GM23338 (cell line): Measurements from ENCODE around the gene CEP135. TPM values are rescaled to one million over a fixed set of nuclear protein-coding genes. Genes with fewer than 3 reads are reported as not detected.

Experiments
- ATAC-seq: fragments of 200-7000 bp; cut with Tn5 transposase; 3 replicates; pipeline ENCODE4 v1.9.1; 2020
- DNase-seq: peaks from one replicate; pipeline ENCODE4 v3.0.0-alpha.2; 2015; ENCODE audit warnings: low spot score
- H2AFZ ChIP-seq: fragments of 200-600 bp; sonication (generic); 2 replicates; pipeline ENCODE4 v1.8.0; 2016; ENCODE audit warnings: antibody characterized with exemption, mild to moderate bottlenecking, moderate library complexity
- H3F3A ChIP-seq: fragments of 200-600 bp; sonication (generic); replicated peaks from 2 replicates; pipeline ENCODE4 v1.8.0; 2017; ENCODE audit warnings: antibody characterized with exemption, mixed run types, low read depth
- H3K27ac ChIP-seq: fragments of 200-600 bp; sonication (generic); 2 replicates; pipeline ENCODE4 v1.6.1; 2016; ENCODE audit warnings: low read depth
- H3K27me3 ChIP-seq: fragments of 200-600 bp; sonication (generic); 2 replicates; pipeline ENCODE4 v1.8.0; 2016; ENCODE audit warnings: mild to moderate bottlenecking, mixed run types, moderate library complexity; ENCODE audit not compliant: insufficient read depth
- H3K36me3 ChIP-seq: fragments of 200-600 bp; sonication (generic); 2 replicates; pipeline ENCODE4 v1.8.0; 2016; ENCODE audit warnings: mild to moderate bottlenecking; ENCODE audit not compliant: insufficient read depth
- H3K4me1 ChIP-seq: fragments of 200-600 bp; sonication (generic); 2 replicates; pipeline ENCODE4 v1.8.0; 2016; ENCODE audit warnings: mild to moderate bottlenecking, moderate library complexity; ENCODE audit not compliant: insufficient read depth
- H3K4me2 ChIP-seq: fragments of 200-600 bp; sonication (generic); 2 replicates; pipeline ENCODE4 v1.7.1; 2017; ENCODE audit warnings: mixed run types
- H3K4me3 ChIP-seq: fragments of 200-600 bp; sonication (generic); 2 replicates; pipeline ENCODE4 v1.6.1; 2016; ENCODE audit warnings: mixed run types
- H3K79me2 ChIP-seq: fragments of 200-600 bp; sonication (generic); replicated peaks from 2 replicates; pipeline ENCODE4 v1.8.0; 2017; ENCODE audit warnings: mild to moderate bottlenecking; ENCODE audit not compliant: insufficient read depth
- H3K9me2 ChIP-seq: fragments of 200-600 bp; sonication (generic); 2 replicates; pipeline ENCODE4 v1.8.0; 2017; ENCODE audit not compliant: insufficient read depth
- H4K20me1 ChIP-seq: fragments of 200-600 bp; sonication (generic); replicated peaks from 2 replicates; pipeline ENCODE4 v1.8.0; 2017; ENCODE audit warnings: mild to moderate bottlenecking; ENCODE audit not compliant: insufficient read depth
- H3K27ac Mint-ChIP-seq: 2 replicates; pipeline ENCODE4 v1.8.0; 2020; ENCODE audit warnings: inconsistent platforms, mild to moderate bottlenecking, moderate library complexity, mixed read lengths
- H3K27me3 Mint-ChIP-seq: 3 replicates; pipeline ENCODE4 v1.8.0; 2022; ENCODE audit warnings: low read depth, mild to moderate bottlenecking, moderate library complexity, mixed read lengths, inconsistent platforms; ENCODE audit not compliant: insufficient read depth, poor library complexity
- H3K36me3 Mint-ChIP-seq: 3 replicates; pipeline ENCODE4 v1.8.0; 2021; ENCODE audit warnings: low read depth, mild to moderate bottlenecking, inconsistent platforms, moderate library complexity, mixed read lengths
- H3K4me1 Mint-ChIP-seq: 3 replicates; pipeline ENCODE4 v1.8.0; 2020; ENCODE audit warnings: mild to moderate bottlenecking, inconsistent platforms, mixed read lengths
- H3K4me3 Mint-ChIP-seq: 3 replicates; pipeline ENCODE4 v1.8.0; 2021; ENCODE audit warnings: moderate library complexity, mild to moderate bottlenecking, inconsistent platforms, mixed read lengths
- H3K9me3 Mint-ChIP-seq: 3 replicates; pipeline ENCODE4 v1.8.0; 2020; ENCODE audit warnings: moderate library complexity, mild to moderate bottlenecking, inconsistent platforms, mixed read lengths
- CREB1 ChIP-seq: fragments of 250-450 bp; sonication (Bioruptor Pico); IDR thresholded peaks from 2 replicates; pipeline ENCODE4 v1.5.0; 2020; ENCODE audit warnings: low read depth, mild to moderate bottlenecking, moderate library complexity
- EZH2phosphoT487 ChIP-seq: fragments of 200-600 bp; sonication (generic); IDR thresholded peaks from one replicate; pipeline ENCODE4 v1.8.1; 2018; ENCODE audit warnings: antibody characterized with exemption; ENCODE audit not compliant: unreplicated experiment
- JUNB ChIP-seq: IDR thresholded peaks from one replicate; pipeline ENCODE4 v1.6.1; 2016; ENCODE audit warnings: antibody characterized with exemption; ENCODE audit not compliant: unreplicated experiment
- NANOG ChIP-seq: IDR thresholded peaks from 2 replicates; pipeline ENCODE4 v1.6.1; 2016; ENCODE audit warnings: antibody characterized with exemption, borderline replicate concordance
- POLR2AphosphoS5 ChIP-seq: IDR thresholded peaks from 2 replicates; pipeline ENCODE4 v1.6.1; 2016; ENCODE audit warnings: antibody characterized with exemption, low read depth
- ZNF114 ChIP-seq: fragments of 250-450 bp; sonication (Bioruptor Pico); IDR thresholded peaks from 2 replicates; pipeline ENCODE4 v1.5.0; 2020; ENCODE audit warnings: mild to moderate bottlenecking, moderate library complexity
- ZNF331 ChIP-seq: fragments of 250-450 bp; sonication (Bioruptor Pico); IDR thresholded peaks from 2 replicates; pipeline ENCODE4 v1.5.0; 2020; ENCODE audit warnings: low read depth, mild to moderate bottlenecking, moderate library complexity
- polyA plus RNA-seq: library from polyadenylated mRNA; unstranded; fragments of >200 nt; fragmentation: Nextera tagmentation; extraction: Ambion mirVana; gene quantifications from 2 replicates; pipeline ENCODE4 v1.2.1, GENCODE V29; 2016
- total RNA-seq: library from RNA; depleted of rRNA; stranded (reverse); fragments of >200 nt; shearing (Covaris generic); gene quantifications from 2 replicates; pipeline ENCODE4 v1.2.3, GENCODE V29; 2014
- TF ChIP-seq, protein P1 (sequence below): fragments of 250-450 bp; sonication (Bioruptor Pico); IDR thresholded peaks from 2 replicates; pipeline ENCODE4 v1.5.0; 2020; ENCODE audit warnings: mild to moderate bottlenecking, moderate library complexity
- TF ChIP-seq, protein P2 (sequence below): IDR thresholded peaks from one replicate; pipeline ENCODE4 v1.6.1; 2018; ENCODE audit warnings: antibody characterized with exemption; ENCODE audit not compliant: unreplicated experiment
- TF ChIP-seq, protein P3 (sequence below): IDR thresholded peaks from 2 replicates; pipeline ENCODE4 v1.6.1; 2016; ENCODE audit warnings: antibody characterized with exemption

CEP135 gene
- total and polyA plus RNA-seq, 2 experiments from 2014 or later, result 11.8 to 15.7 TPM

DNA sequence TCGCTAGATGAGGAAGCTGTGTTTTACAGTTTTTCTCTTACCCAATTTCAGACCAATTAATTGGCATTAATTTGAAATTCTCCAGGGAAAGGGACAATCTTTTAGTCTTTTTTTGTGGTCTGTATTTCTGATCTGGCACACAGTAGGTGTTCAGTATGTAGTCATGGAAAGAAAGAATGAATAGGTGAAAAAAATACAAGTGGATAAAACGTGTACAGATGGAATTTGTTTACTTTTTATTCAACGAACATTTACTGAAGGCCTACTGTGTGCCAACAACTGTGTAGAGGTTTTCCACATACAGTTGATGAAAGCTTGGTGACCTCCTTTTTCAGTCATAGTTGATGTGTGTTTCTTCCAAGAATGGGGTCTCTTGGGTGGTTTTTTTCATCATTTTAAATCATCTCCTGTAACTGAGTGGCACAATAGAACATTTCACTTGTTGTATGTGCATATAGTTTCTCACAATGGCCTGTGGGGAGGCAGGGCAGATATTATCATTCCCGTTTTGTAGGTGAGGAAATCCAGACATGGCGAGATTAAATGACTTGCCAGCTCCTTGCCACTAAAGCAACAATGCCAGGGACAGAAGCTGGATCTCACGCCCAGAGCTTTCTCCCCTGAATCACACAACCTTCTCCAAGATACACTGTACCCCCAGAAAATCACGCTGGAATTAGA lies 102.4 kb downstream of the CEP135 start:
- Histone ChIP-seq H3K36me3 (no peaks in the 10 kb centered on the region), H4K20me1 (no peaks in the 10 kb centered on the region), H3K27ac (no peak overlapping the region), H3K9me2 (no peaks in the 10 kb centered on the region), H3K4me2 (no peak overlapping the region), H3F3A (no peaks in the 10 kb centered on the region; the same call in 1 of the 2 replicates), H3K79me2 (peaks cover 22% of the 10 kb centered on the region; the same call in 1 of the 2 replicates), H3K27me3 (peaks cover 3% of the 10 kb centered on the region; the same call in 1 of the 2 replicates), H2AFZ (no peak overlapping the region), H3K4me1 (peaks cover 39% of the 10 kb centered on the region), H3K4me3 (no peak overlapping the region)
- Mint-ChIP-seq H3K9me3 (no peaks in the 10 kb centered on the region), H3K4me1 (peaks cover 44% of the 10 kb centered on the region), H3K27ac (no peak overlapping the region), H3K36me3 (no peaks in the 10 kb centered on the region), H3K4me3 (0 out of 3 replicates have a peak overlapping the region, but pooled peaks have one; percentile 79), H3K27me3 (peaks cover 7% of the 10 kb centered on the region)
- no peak for ATAC-seq
- no peak for TF ChIP-seq POLR2AphosphoS5
- no peak for TF ChIP-seq EZH2phosphoT487
- TF ChIP-seq NANOG, result no peak
- no peak for TF ChIP-seq ZNF331
- no peak for TF ChIP-seq CREB1 (CRISPR knock-in tag)
- no peak for DNase-seq

DNA sequence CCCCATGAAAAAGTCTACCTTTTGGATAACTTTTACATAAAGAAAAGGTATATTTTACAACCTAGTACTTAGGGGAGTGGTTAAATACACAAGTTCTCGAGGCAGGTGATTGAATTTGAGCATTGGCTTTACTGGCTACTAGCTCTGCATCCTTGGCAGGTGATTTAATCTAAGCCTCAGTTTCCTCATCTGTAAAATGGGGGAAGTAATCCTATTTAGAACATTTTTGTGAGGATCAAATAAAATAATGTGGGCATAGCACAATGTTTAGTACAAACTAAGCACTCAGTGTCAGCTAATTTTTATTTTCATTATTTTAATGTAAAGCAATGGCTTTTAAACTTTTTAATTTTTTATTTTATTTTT lies 102.9 kb downstream of the CEP135 start:
- Histone ChIP-seq H4K20me1 (no peaks in the 10 kb centered on the region), H3F3A (no peaks in the 10 kb centered on the region), H3K27me3 (peaks cover 3% of the 10 kb centered on the region; the same call in 1 of the 2 replicates), H3K4me2 (no peak overlapping the region), H3K27ac (no peak overlapping the region), H2AFZ (no peak overlapping the region), H3K4me1 (peaks cover 39% of the 10 kb centered on the region), H3K4me3 (no peak overlapping the region), H3K36me3 (no peaks in the 10 kb centered on the region), H3K9me2 (no peaks in the 10 kb centered on the region), H3K79me2 (peaks cover 27% of the 10 kb centered on the region; the same call in 1 of the 2 replicates)
- Mint-ChIP-seq H3K27ac (no peak overlapping the region), H3K27me3 (peaks cover 7% of the 10 kb centered on the region), H3K36me3 (no peaks in the 10 kb centered on the region), H3K4me3 (no peak overlapping the region), H3K4me1 (peaks cover 47% of the 10 kb centered on the region), H3K9me3 (no peaks in the 10 kb centered on the region)
- DNase-seq, result no peak
- no peak for ATAC-seq
- TF ChIP-seq, protein P1, sequence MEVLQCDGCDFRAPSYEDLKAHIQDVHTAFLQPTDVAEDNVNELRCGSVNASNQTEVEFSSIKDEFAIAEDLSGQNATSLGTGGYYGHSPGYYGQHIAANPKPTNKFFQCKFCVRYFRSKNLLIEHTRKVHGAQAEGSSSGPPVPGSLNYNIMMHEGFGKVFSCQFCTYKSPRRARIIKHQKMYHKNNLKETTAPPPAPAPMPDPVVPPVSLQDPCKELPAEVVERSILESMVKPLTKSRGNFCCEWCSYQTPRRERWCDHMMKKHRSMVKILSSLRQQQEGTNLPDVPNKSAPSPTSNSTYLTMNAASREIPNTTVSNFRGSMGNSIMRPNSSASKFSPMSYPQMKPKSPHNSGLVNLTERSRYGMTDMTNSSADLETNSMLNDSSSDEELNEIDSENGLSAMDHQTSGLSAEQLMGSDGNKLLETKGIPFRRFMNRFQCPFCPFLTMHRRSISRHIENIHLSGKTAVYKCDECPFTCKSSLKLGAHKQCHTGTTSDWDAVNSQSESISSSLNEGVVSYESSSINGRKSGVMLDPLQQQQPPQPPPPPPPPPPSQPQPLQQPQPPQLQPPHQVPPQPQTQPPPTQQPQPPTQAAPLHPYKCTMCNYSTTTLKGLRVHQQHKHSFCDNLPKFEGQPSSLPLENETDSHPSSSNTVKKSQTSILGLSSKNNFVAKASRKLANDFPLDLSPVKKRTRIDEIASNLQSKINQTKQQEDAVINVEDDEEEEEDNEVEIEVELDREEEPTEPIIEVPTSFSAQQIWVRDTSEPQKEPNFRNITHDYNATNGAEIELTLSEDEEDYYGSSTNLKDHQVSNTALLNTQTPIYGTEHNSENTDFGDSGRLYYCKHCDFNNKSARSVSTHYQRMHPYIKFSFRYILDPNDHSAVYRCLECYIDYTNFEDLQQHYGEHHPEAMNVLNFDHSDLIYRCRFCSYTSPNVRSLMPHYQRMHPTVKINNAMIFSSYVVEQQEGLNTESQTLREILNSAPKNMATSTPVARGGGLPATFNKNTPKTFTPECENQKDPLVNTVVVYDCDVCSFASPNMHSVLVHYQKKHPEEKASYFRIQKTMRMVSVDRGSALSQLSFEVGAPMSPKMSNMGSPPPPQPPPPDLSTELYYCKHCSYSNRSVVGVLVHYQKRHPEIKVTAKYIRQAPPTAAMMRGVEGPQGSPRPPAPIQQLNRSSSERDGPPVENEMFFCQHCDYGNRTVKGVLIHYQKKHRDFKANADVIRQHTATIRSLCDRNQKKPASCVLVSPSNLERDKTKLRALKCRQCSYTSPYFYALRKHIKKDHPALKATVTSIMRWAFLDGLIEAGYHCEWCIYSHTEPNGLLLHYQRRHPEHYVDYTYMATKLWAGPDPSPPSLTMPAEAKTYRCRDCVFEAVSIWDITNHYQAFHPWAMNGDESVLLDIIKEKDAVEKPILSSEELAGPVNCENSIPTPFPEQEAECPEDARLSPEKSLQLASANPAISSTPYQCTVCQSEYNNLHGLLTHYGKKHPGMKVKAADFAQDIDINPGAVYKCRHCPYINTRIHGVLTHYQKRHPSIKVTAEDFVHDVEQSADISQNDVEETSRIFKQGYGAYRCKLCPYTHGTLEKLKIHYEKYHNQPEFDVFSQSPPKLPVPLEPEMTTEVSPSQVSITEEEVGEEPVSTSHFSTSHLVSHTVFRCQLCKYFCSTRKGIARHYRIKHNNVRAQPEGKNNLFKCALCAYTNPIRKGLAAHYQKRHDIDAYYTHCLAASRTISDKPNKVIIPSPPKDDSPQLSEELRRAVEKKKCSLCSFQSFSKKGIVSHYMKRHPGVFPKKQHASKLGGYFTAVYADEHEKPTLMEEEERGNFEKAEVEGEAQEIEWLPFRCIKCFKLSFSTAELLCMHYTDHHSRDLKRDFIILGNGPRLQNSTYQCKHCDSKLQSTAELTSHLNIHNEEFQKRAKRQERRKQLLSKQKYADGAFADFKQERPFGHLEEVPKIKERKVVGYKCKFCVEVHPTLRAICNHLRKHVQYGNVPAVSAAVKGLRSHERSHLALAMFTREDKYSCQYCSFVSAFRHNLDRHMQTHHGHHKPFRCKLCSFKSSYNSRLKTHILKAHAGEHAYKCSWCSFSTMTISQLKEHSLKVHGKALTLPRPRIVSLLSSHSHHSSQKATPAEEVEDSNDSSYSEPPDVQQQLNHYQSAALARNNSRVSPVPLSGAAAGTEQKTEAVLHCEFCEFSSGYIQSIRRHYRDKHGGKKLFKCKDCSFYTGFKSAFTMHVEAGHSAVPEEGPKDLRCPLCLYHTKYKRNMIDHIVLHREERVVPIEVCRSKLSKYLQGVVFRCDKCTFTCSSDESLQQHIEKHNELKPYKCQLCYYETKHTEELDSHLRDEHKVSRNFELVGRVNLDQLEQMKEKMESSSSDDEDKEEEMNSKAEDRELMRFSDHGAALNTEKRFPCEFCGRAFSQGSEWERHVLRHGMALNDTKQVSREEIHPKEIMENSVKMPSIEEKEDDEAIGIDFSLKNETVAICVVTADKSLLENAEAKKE (CRISPR knock-in tag), result no peak
- TF ChIP-seq JUNB, result no peak
- TF ChIP-seq ZNF331, result no peak
- TF ChIP-seq POLR2AphosphoS5, result no peak
- no peak for TF ChIP-seq NANOG
- TF ChIP-seq, protein P2, sequence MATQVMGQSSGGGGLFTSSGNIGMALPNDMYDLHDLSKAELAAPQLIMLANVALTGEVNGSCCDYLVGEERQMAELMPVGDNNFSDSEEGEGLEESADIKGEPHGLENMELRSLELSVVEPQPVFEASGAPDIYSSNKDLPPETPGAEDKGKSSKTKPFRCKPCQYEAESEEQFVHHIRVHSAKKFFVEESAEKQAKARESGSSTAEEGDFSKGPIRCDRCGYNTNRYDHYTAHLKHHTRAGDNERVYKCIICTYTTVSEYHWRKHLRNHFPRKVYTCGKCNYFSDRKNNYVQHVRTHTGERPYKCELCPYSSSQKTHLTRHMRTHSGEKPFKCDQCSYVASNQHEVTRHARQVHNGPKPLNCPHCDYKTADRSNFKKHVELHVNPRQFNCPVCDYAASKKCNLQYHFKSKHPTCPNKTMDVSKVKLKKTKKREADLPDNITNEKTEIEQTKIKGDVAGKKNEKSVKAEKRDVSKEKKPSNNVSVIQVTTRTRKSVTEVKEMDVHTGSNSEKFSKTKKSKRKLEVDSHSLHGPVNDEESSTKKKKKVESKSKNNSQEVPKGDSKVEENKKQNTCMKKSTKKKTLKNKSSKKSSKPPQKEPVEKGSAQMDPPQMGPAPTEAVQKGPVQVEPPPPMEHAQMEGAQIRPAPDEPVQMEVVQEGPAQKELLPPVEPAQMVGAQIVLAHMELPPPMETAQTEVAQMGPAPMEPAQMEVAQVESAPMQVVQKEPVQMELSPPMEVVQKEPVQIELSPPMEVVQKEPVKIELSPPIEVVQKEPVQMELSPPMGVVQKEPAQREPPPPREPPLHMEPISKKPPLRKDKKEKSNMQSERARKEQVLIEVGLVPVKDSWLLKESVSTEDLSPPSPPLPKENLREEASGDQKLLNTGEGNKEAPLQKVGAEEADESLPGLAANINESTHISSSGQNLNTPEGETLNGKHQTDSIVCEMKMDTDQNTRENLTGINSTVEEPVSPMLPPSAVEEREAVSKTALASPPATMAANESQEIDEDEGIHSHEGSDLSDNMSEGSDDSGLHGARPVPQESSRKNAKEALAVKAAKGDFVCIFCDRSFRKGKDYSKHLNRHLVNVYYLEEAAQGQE, result no peak
- no peak for TF ChIP-seq EZH2phosphoT487
- TF ChIP-seq, protein P3, sequence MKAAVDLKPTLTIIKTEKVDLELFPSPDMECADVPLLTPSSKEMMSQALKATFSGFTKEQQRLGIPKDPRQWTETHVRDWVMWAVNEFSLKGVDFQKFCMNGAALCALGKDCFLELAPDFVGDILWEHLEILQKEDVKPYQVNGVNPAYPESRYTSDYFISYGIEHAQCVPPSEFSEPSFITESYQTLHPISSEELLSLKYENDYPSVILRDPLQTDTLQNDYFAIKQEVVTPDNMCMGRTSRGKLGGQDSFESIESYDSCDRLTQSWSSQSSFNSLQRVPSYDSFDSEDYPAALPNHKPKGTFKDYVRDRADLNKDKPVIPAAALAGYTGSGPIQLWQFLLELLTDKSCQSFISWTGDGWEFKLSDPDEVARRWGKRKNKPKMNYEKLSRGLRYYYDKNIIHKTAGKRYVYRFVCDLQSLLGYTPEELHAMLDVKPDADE, result no peak
- no peak for TF ChIP-seq ZNF114 (CRISPR knock-in tag)
